IMR-90 (cell line): ENCODE measurements around the gene SLC22A5. TPM values are rescaled to one million over a fixed set of nuclear protein-coding genes. Genes with fewer than 3 reads are reported as not detected.

Experiments used
- CHD1 ChIP-seq: IDR thresholded peaks from 2 replicates; pipeline ENCODE4 v1.6.1; 2012; ENCODE audit warnings: low read depth, low read length, improper control_type of control experiment
- FOS ChIP-seq: fragments of 150-350 bp; IDR thresholded peaks from 2 replicates; pipeline ENCODE4 v1.6.1; 2016; ENCODE audit warnings: low read depth, low read length
- polyA plus RNA-seq, 3 experiments: library from polyadenylated mRNA; depleted of rRNA; stranded (reverse); fragments of >200 nt; gene quantifications; 2 replicates each; pipeline ENCODE4 v1.2.3, GENCODE V29; 2012; ENCODE audit warnings: low replicate concordance in 1 of 3
- total RNA-seq: library from RNA; depleted of rRNA; stranded (reverse); fragments of >200 nt; gene quantifications from 2 replicates; pipeline ENCODE4 v1.2.3, GENCODE V29; 2012
- TF ChIP-seq, protein P1 (sequence below): fragments of 150-350 bp; IDR thresholded peaks from 2 replicates; pipeline ENCODE4 v1.6.1; 2016; ENCODE audit warnings: low read depth, mild to moderate bottlenecking, low read length, moderate library complexity, borderline replicate concordance

Gene SLC22A5
- total and polyA plus RNA-seq, 2 of the 4 experiments (the other 2 are of a cell fraction), result 6.1 to 7.1 TPM

DNA sequence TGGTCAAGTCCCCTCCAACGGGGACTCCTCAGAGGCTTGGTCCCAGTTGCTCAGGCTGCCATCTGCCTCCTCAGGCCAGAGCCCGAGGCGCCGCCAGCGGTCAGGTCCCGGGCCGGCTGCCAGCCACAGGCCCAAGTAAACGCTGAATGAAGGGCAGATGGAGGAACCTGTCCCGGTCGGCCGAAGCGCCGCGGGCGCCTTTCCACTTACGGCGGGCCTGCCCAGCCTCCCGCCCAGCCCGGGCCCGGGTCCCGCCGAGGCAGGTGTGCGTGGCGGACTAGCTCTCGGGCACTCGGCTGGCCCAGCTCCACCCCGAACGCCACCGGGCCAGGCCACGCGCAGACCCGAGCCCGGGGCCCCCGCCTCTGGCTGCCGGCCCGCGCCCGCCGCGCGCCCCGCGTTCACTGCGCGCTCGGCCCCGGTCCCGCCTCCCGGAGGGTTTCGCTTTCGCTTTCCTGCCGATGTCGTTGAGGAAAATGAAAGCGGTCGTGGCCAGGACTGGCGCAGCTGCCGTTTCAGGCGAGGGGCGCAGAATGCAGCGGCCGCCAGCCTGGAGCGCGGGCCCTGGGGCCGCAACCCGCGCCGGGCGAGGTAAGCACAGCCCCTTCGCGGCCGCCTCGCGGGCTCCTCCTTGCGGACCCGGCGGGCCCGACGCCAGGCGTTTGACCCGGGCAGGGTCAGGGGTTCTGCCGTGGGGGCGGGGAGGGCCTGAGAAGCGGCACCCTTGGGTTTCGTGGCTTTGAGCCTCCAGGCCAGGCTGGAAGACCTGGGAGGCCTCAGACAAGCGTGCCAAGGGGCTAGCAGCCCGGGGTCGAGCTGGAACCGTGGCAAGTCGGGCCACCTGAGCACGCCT is 41.2 kb downstream of the SLC22A5 start (continued):
- TF ChIP-seq, protein P1, sequence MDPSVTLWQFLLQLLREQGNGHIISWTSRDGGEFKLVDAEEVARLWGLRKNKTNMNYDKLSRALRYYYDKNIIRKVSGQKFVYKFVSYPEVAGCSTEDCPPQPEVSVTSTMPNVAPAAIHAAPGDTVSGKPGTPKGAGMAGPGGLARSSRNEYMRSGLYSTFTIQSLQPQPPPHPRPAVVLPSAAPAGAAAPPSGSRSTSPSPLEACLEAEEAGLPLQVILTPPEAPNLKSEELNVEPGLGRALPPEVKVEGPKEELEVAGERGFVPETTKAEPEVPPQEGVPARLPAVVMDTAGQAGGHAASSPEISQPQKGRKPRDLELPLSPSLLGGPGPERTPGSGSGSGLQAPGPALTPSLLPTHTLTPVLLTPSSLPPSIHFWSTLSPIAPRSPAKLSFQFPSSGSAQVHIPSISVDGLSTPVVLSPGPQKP, result no peak
- TF ChIP-seq FOS (no peak), CHD1 (no peak)
